ENCODE measurements around the gene SLC3A2.

SLC3A2 gene

GRCh38 chr11:62846177-62846576 is 34.5 kb upstream of the SLC3A2 start:
- Mint-ChIP-seq H3K27me3 (no peaks in the 10 kb centered on the region), H3K4me1 (ENCODE audit: low read depth) (peaks cover 5% of the 10 kb centered on the region), H3K4me3 (no peak overlapping the region), H3K9me3 (no peaks in the 10 kb centered on the region), H3K36me3 (ENCODE audit: low read depth) (peaks cover 5% of the 10 kb centered on the region), H3K27ac (peak overlapping the region; percentile 22)
- no peak for DNase-seq

DNA sequence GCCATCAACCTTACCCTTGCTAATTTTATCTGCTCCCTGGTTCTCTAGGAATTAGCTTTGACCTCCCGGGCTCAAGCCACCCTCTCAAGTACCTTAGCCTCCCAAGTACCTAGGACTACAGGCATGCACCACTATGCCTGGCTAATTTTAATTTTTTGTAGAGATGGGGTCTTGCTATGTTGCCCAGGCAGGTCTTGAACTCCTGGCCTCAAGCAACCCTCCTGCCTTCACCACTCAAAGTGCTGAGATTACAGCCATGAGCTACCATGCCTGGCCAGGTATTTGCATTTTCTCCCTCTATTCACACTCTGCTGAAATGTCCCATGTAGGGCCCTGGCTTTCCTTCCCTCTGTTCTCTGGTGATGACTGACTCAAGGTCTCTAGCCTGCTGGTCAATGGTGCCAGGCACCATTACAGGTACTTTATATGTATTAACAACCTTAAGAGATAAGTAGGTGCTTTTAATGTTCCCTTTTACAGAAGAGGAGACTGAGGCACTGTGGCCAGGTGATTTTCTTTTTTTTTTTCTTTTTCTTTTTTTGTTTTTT is 32.9 kb upstream of the SLC3A2 start:
- Mint-ChIP-seq H3K27ac (peak overlapping the region; percentile 33), H3K27me3 (no peaks in the 10 kb centered on the region), H3K36me3 (ENCODE audit: low read depth) (peaks cover 21% of the 10 kb centered on the region), H3K9me3 (no peaks in the 10 kb centered on the region), H3K4me3 (no peak overlapping the region), H3K4me1 (ENCODE audit: low read depth) (peaks cover 20% of the 10 kb centered on the region)
- no peak for DNase-seq

DNA sequence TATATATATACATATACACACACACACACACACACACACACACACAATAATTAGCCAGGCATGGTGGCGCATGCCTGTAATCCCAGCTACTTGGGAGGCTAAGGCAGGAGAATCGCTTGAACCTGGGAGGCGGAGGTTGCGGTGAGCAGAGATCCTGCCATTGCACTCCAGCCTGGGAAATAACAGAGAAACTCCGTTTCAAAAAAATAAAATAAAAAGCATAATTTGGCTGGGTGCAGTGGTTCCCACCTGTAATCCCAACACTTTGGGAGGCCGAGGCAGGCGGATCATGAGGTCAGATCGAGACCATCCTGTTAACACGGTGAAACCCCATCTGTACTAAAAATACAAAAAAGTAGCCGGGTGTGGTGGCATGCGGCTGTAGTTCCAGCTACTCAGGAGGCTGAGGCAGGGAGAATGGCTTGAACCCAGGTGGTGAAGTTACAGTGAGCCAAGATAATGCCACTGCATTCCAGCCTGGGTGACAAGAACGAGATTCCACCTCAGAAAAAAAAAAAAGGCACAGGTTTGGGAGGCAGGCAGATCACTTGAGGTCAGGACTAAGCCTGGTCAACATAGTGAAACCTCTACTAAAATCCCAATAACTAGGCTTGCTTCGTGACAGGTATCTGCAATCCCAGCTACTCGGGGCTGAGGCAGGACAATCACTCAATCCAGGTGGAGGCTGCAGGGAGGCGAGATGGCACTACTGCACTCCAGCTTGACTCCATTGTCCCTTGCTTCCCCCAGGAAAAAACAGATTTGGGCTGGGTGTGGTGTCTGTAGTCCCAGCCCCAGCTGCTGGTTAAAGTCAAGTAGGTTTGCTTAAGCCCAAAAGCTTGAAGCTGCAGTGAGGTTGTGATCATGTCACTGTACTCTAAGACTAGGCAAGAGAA is 29.5 kb upstream of the SLC3A2 start:
- Mint-ChIP-seq H3K4me3 (peak overlapping the region; percentile 99), H3K27me3 (peaks cover 4% of the 10 kb centered on the region), H3K36me3 (ENCODE audit: low read depth) (peaks cover 54% of the 10 kb centered on the region), H3K4me1 (ENCODE audit: low read depth) (peaks cover 32% of the 10 kb centered on the region), H3K27ac (peak overlapping the region; percentile 99), H3K9me3 (no peaks in the 10 kb centered on the region)
- peak; percentile 71 for DNase-seq

GRCh38 chr11:62851807-62852522 is 28.7 kb upstream of the SLC3A2 start:
- no peak for DNase-seq
- peaks cover 4% of the 10 kb centered on the region for H3K27me3 Mint-ChIP-seq
- H3K27ac Mint-ChIP-seq: peak overlapping the region; percentile 99
- H3K36me3 Mint-ChIP-seq (ENCODE audit: low read depth): peaks cover 61% of the 10 kb centered on the region
- no peaks in the 10 kb centered on the region for H3K9me3 Mint-ChIP-seq
- peak overlapping the region; percentile 99 for H3K4me3 Mint-ChIP-seq
- H3K4me1 Mint-ChIP-seq (ENCODE audit: low read depth): peaks cover 35% of the 10 kb centered on the region

DNA sequence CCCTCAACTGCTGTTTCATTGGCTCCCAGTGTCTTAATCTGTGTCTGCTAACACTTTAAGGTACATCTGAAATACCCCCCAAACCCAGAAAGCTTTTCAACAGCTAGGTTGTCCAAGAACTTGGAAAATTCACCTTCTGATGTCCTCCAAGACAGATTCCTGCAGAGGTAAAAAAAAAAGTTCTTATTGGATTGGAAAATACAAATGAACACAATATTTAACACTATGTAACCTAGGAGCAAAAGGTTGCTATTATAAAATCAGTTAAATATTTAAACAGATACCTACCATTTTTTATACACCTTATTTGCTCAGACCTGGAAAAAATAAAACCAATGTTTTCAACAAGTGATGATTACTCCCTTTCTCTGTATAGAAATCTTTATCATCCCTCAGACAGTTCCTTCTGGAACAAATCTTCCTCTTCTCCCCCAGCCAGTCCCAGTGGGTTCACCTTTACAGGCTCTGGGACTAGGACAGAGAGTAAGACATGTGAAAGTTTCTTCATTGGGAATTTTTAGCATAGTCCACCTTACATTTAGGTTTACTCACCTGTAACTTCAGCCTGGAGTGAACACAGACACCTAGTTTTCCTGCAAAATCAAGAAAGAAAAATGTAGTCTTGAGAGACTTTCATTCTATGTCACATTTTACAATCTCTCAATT is 28.0 kb upstream of the SLC3A2 start:
- DNase-seq: no peak
- peaks cover 40% of the 10 kb centered on the region for H3K4me1 Mint-ChIP-seq (ENCODE audit: low read depth)
- H3K36me3 Mint-ChIP-seq (ENCODE audit: low read depth): peaks cover 68% of the 10 kb centered on the region
- no peaks in the 10 kb centered on the region for H3K9me3 Mint-ChIP-seq
- peak overlapping the region; percentile 99 for H3K27ac Mint-ChIP-seq
- H3K27me3 Mint-ChIP-seq: peaks cover 4% of the 10 kb centered on the region
- H3K4me3 Mint-ChIP-seq: peak overlapping the region; percentile 99

DNA sequence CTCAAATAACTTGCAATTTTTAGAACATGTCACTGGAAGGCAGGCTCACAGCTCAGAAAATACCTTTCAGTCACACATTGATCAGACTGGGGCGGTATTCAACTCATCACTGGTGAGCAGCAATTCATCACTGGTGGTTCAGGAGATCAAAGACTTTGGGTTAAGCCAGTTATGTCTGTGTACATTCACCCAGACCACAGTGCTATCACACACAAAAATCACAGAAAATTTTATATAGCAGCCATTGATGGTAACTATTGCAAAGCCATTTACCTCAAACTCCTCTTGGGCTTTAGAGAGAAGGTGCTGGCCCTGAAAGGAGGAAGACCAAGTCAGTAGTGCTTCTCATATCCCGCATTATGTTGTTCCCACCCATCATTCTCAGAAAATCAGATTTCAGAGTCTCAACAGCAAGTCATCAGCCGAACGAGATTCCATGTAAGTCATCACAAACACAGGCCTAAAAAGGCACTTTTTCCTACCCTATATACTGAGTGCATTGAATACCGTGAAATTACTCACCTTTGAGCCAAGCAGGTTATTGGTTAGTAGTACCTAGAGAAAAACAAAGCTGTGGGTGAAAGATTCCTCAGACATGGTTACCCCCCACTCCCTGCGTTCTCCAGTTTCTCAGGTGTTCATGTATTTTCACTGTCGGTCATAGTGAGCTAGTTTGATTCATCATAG is 27.3 kb upstream of the SLC3A2 start:
- H3K27me3 Mint-ChIP-seq: peaks cover 4% of the 10 kb centered on the region
- peak overlapping the region; percentile 99 for H3K4me3 Mint-ChIP-seq
- H3K27ac Mint-ChIP-seq: peak overlapping the region; percentile 99
- H3K4me1 Mint-ChIP-seq (ENCODE audit: low read depth): peaks cover 48% of the 10 kb centered on the region
- H3K9me3 Mint-ChIP-seq: no peaks in the 10 kb centered on the region
- no peak for DNase-seq
- H3K36me3 Mint-ChIP-seq (ENCODE audit: low read depth): peaks cover 76% of the 10 kb centered on the region

DNA sequence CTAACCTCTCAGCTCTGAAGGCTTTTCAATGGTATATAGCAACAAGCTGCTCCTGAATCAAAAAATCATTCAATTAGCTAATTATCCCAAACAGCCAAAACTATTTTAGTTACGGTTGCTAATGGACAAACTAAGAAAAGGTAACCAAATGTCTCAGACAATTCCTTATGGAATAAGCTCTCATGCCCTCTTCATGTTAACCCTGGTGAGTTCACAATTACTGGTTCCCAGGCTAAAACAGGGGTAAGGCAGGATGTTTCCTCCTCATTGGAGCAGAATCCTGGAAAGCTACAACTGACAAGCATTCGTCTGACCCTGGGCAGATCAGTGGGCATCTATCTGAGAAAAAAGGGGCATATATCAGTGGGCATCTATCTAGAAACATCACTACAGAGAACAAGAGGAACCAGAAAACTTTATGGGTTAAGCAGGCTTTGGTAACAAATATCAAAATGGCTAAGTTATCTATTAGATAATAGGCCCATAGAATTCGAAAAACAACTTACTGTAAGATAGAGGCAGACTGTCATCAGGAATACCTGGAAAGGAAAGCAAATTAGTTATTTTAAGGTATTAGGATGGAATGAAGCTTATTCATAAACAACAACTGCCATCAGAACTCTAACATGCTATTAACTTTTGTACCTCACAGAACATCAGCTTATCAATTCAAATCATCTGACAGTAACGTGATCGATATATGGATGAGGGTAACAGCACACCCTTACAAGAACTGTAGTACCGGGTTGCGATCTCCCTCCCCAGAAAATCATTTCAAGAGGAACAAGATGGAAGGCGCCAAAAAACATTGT is 26.5 kb upstream of the SLC3A2 start:
- H3K9me3 Mint-ChIP-seq: no peaks in the 10 kb centered on the region
- H3K4me3 Mint-ChIP-seq: peak overlapping the region; percentile 99
- peaks cover 51% of the 10 kb centered on the region for H3K4me1 Mint-ChIP-seq (ENCODE audit: low read depth)
- peak overlapping the region; percentile 99 for H3K27ac Mint-ChIP-seq
- H3K27me3 Mint-ChIP-seq: peaks cover 4% of the 10 kb centered on the region
- no peak for DNase-seq
- H3K36me3 Mint-ChIP-seq (ENCODE audit: low read depth): peaks cover 80% of the 10 kb centered on the region

- peak overlapping the region; percentile 99 for H3K27ac Mint-ChIP-seq
- no peak for DNase-seq
- H3K9me3 Mint-ChIP-seq: no peaks in the 10 kb centered on the region
- peaks cover 86% of the 10 kb centered on the region for H3K36me3 Mint-ChIP-seq (ENCODE audit: low read depth)
- peak overlapping the region; percentile 99 for H3K4me3 Mint-ChIP-seq
- H3K27me3 Mint-ChIP-seq: peaks cover 4% of the 10 kb centered on the region
- peaks cover 55% of the 10 kb centered on the region for H3K4me1 Mint-ChIP-seq (ENCODE audit: low read depth)
These were observed 25.7 kb upstream of the SLC3A2 start for GRCh38 chr11:62854825-62855570.

DNA sequence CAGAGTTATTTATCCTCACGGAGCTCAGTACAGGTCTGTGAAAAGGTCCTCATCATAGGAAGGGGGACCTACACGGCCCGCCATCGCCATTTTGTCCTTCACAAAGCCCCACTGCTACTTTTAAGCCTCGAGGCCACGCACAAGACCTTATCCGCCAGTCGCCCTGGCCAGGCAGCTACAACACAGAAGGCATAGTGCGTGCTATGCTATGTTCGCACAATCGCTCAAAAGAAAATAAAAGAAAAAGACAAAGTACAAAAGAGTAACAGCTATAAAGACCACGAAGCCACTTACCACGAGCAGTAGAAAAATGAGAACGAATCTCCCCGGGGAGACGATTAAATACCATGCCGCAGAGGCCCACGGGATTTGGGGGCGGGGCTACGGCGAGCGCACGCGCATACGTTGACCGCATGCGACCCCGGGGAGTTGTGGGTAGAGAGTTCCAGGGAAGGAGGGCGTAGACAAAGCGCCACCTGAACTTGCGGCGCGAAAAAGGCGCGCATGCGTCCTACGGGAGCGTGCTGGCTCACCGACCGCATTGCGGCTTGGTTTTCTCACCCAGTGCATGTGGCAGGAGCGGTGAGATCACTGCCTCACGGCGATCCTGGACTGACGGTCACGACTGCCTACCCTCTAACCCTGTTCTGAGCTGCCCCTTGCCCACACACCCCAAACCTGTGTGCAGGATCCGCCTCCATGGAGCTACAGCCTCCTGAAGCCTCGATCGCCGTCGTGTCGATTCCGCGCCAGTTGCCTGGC is 24.9 kb upstream of the SLC3A2 start:
- peak overlapping the region; percentile 99 for H3K4me3 Mint-ChIP-seq
- H3K4me1 Mint-ChIP-seq (ENCODE audit: low read depth): peaks cover 59% of the 10 kb centered on the region
- H3K9me3 Mint-ChIP-seq: no peaks in the 10 kb centered on the region
- peak; percentile 99 for DNase-seq
- peaks cover 4% of the 10 kb centered on the region for H3K27me3 Mint-ChIP-seq
- H3K36me3 Mint-ChIP-seq (ENCODE audit: low read depth): peaks cover 91% of the 10 kb centered on the region
- peak overlapping the region; percentile 99 for H3K27ac Mint-ChIP-seq

DNA sequence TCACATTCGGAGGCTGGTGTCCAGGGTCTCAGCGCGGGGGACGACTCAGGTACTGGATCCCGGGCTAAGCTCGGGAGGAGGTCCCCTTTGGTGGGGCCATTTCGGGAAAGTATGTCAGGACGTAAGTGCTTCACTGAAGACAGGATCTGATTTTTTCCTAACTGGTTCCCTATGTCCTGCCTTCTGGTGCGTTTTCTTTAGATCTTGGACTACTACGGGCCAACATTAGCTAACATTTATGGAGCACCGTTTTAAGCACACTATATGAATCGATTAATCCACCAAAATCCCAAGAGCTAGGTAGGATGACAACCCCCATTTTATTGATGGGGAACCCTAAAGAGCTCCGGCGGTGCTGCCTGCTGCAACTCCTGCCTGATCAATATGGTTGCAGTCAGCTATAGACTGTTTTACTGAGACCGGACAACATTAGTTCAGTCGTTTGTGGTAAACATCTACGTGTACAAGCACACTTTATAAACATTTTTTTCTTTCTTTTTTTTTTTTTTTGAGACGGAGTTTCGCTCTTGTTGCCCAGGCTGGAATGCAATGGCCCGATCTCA is 24.3 kb upstream of the SLC3A2 start:
- Mint-ChIP-seq H3K9me3 (no peaks in the 10 kb centered on the region), H3K27ac (peak overlapping the region; percentile 99), H3K36me3 (ENCODE audit: low read depth) (peaks cover 86% of the 10 kb centered on the region), H3K4me3 (peak overlapping the region; percentile 99), H3K4me1 (ENCODE audit: low read depth) (peaks cover 65% of the 10 kb centered on the region), H3K27me3 (peaks cover 4% of the 10 kb centered on the region)
- DNase-seq: no peak

GRCh38 chr11:62857541-62857982 is 23.1 kb upstream of the SLC3A2 start:
- Mint-ChIP-seq H3K36me3 (ENCODE audit: low read depth) (peaks cover 77% of the 10 kb centered on the region), H3K27ac (peak overlapping the region; percentile 85), H3K27me3 (peaks cover 4% of the 10 kb centered on the region), H3K9me3 (no peaks in the 10 kb centered on the region), H3K4me1 (ENCODE audit: low read depth) (peaks cover 61% of the 10 kb centered on the region), H3K4me3 (peak overlapping the region; percentile 99)
- DNase-seq: no peak

GRCh38 chr11:62858201-62858600 is 22.5 kb upstream of the SLC3A2 start:
- DNase-seq: no peak
- H3K4me1 Mint-ChIP-seq (ENCODE audit: low read depth): peaks cover 57% of the 10 kb centered on the region
- H3K27ac Mint-ChIP-seq: peak overlapping the region; percentile 85
- H3K36me3 Mint-ChIP-seq (ENCODE audit: low read depth): peaks cover 74% of the 10 kb centered on the region
- H3K27me3 Mint-ChIP-seq: peaks cover 4% of the 10 kb centered on the region
- no peaks in the 10 kb centered on the region for H3K9me3 Mint-ChIP-seq
- peak overlapping the region; percentile 99 for H3K4me3 Mint-ChIP-seq

Measured in activated T-cell treated with anti-CD3 and anti-CD28 coated beads, Interleukin-2, amount 50 U/mL, for 24 hours (primary cell).